ENCODE data around the gene NEURL1. TPM values are rescaled to one million over a fixed set of nuclear protein-coding genes. Genes with fewer than 3 reads are reported as not detected.
"Not testable (repeated sequence)": the region's sequence is repeated elsewhere in the genome, so short reads cannot be mapped to it uniquely, and the experiment has no call there.

NEURL1 gene
- total and polyA plus RNA-seq, 2 donors (not counting 3 experiments of a cell fraction or from before 2014, with no cell fraction given), result 0.06 to 0.22 TPM

DNA sequence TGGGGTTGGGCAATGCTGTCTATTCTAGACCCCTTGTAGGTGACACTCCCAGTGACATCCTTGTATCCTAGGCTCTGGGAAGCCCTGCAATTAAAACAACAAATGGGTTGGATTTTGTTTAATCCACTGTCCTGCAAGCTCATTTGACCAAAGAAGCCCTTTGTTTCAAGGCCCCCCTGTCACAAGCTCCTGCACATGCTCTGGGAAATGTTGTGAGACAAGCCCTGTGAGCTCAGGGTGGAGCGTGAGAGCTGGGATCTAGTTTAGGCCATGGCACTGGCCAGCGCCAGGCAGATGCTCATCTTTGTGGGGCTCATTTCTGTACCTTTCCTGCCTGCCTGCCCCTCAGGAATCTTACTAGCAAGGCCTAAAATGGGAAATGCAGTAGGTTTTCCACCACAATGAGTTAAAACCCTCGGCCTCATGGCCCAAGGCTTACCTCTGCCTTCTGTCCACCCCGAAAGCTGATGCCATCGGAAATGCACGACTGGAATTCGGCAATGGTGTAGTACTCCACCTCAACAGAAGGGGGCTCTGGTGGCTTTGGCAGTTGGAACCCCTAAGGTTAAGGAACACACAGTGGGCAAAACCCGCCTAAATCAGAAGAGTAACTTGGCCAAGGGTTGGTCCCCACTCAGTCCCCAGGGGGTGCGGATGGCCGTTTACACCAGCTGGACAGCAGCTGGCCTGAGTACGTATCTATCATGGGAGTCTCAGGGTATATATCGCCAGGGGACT is 112.0 kb downstream of the NEURL1 start:
- H3K27me3 ChIP-seq (ENCODE audit: control insufficient read depth in 2 of 2, insufficient read depth in 2 of 2, low read length in 2 of 2), result no peaks in the 10 kb centered on the region
- no peak overlapping the region for H3K4me3 ChIP-seq (replicated peaks in 1 of 3; ENCODE audit: insufficient read depth in 1 of 3, low read depth in 1 of 3, low read length in 3 of 3)
- H3K79me2 ChIP-seq (ENCODE audit: control insufficient read depth, insufficient read depth, low read length), result no peaks in the 10 kb centered on the region
- no peaks in the 10 kb centered on the region for H3K4me1 ChIP-seq (ENCODE audit: control insufficient read depth, extremely low read depth, insufficient read depth, low read length)
- BruUV-seq (replicated peaks), result no TSS peak
- no peak overlapping the region for H3K27ac ChIP-seq (ENCODE audit: insufficient read depth, low read depth, low read length)
- no peaks in the 10 kb centered on the region for H4K20me1 ChIP-seq (replicated peaks; ENCODE audit: control insufficient read depth, extremely low read depth, insufficient read depth, low read length)
- POLR2A ChIA-PET, result no interaction called here
- TF ChIP-seq, protein P1, sequence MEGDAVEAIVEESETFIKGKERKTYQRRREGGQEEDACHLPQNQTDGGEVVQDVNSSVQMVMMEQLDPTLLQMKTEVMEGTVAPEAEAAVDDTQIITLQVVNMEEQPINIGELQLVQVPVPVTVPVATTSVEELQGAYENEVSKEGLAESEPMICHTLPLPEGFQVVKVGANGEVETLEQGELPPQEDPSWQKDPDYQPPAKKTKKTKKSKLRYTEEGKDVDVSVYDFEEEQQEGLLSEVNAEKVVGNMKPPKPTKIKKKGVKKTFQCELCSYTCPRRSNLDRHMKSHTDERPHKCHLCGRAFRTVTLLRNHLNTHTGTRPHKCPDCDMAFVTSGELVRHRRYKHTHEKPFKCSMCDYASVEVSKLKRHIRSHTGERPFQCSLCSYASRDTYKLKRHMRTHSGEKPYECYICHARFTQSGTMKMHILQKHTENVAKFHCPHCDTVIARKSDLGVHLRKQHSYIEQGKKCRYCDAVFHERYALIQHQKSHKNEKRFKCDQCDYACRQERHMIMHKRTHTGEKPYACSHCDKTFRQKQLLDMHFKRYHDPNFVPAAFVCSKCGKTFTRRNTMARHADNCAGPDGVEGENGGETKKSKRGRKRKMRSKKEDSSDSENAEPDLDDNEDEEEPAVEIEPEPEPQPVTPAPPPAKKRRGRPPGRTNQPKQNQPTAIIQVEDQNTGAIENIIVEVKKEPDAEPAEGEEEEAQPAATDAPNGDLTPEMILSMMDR (IDR thresholded peaks at IDR 0.05; ENCODE audit: extremely low read depth in 1 of 2, insufficient read depth in 1 of 2, low read depth in 1 of 2, low read length in 2 of 2), result peak; percentile 63 to 71
- TF ChIP-seq, protein P2, sequence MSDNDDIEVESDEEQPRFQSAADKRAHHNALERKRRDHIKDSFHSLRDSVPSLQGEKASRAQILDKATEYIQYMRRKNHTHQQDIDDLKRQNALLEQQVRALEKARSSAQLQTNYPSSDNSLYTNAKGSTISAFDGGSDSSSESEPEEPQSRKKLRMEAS (IDR thresholded peaks at IDR 0.05; ENCODE audit: insufficient read depth, insufficient read length), result no peak
- intact Hi-C loops (cut with micrococcal nuclease), result loop anchor here (1.0 kb wide), 1 partner anchor 81 kb away; no protein-coding TSS in a partner anchor
- CTCF ChIA-PET, result interaction anchor here (0.9 to 4.9 kb wide), 19 partner anchors 9 to 128 kb away, joined by 3 to 99 read pairs (median 4); partner anchors contain the start of gene NEURL1
- H2AFZ ChIP-seq (ENCODE audit: low read depth, low read length), result no peak overlapping the region
- dilution Hi-C loops (cut with MboI; ENCODE audit: extremely low pct_ligation_motif_present, low sequenced_read_pairs), result no loop called here
- FAIRE-seq (no peak), DNase-seq (ENCODE audit: low read depth, low spot score) (peak; percentile 28)
- H3K9me3 ChIP-seq (replicated peaks; ENCODE audit: control insufficient read depth, insufficient read depth, low read length), result no peaks in the 10 kb centered on the region
- H3K9ac ChIP-seq (replicated peaks; ENCODE audit: extremely low read depth, insufficient read depth, low read length), result no peak overlapping the region
- no peaks in the 10 kb centered on the region for H3K9me1 ChIP-seq (replicated peaks; ENCODE audit: control insufficient read depth, extremely low read depth, insufficient read depth, low read length)
- peaks cover 0 to 2% of the 10 kb centered on the region in 2 experiments for H3K36me3 ChIP-seq (ENCODE audit: control insufficient read depth in 2 of 2, extremely low read depth in 1 of 2, insufficient read depth in 2 of 2, low read length in 2 of 2)
- H3K4me2 ChIP-seq (ENCODE audit: insufficient read depth, low read length), result no peak overlapping the region

DNA sequence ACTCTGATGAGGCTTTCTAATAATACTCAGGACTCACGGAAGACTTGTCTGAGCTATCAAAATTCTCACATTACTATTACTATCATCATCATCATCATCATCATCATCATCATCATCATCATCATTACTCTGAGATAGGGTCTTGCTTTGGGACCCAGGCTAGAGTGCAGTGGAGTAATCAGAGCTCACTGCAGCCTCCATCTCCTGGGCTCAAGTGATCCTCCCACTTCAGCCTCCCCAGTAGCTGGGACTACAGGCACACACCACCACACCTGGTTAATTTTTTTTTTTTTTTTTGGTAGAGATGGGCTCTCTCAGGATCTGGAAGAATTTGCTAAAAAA is 112.6 kb downstream of the NEURL1 start:
- H4K20me1 ChIP-seq (replicated peaks; ENCODE audit: control insufficient read depth, extremely low read depth, insufficient read depth, low read length); FAIRE-seq; intact Hi-C loops (cut with micrococcal nuclease); BruUV-seq (replicated peaks); H3K9me3 ChIP-seq (replicated peaks; ENCODE audit: control insufficient read depth, insufficient read depth, low read length); H3K4me1 ChIP-seq (ENCODE audit: control insufficient read depth, extremely low read depth, insufficient read depth, low read length); H3K27ac ChIP-seq (ENCODE audit: insufficient read depth, low read depth, low read length); H2AFZ ChIP-seq (ENCODE audit: low read depth, low read length); POLR2A ChIA-PET; H3K4me2 ChIP-seq (ENCODE audit: insufficient read depth, low read length); H3K9ac ChIP-seq (replicated peaks; ENCODE audit: extremely low read depth, insufficient read depth, low read length); H3K36me3 ChIP-seq (ENCODE audit: control insufficient read depth in 2 of 2, extremely low read depth in 1 of 2, insufficient read depth in 2 of 2, low read length in 2 of 2); DNase-seq (ENCODE audit: low read depth, low spot score); H3K79me2 ChIP-seq (ENCODE audit: control insufficient read depth, insufficient read depth, low read length); dilution Hi-C loops (cut with MboI; ENCODE audit: extremely low pct_ligation_motif_present, low sequenced_read_pairs); H3K4me3 ChIP-seq (replicated peaks in 1 of 3; ENCODE audit: insufficient read depth in 1 of 3, low read depth in 1 of 3, low read length in 3 of 3); H3K9me1 ChIP-seq (replicated peaks; ENCODE audit: control insufficient read depth, extremely low read depth, insufficient read depth, low read length); H3K27me3 ChIP-seq (ENCODE audit: control insufficient read depth in 2 of 2, insufficient read depth in 2 of 2, low read length in 2 of 2): not testable (repeated sequence)
- CTCF ChIA-PET, result interaction anchor here (0.9 to 4.9 kb wide), 11 partner anchors 9 to 127 kb away, joined by 3 to 99 read pairs (median 5); no protein-coding TSS in a partner anchor

DNA sequence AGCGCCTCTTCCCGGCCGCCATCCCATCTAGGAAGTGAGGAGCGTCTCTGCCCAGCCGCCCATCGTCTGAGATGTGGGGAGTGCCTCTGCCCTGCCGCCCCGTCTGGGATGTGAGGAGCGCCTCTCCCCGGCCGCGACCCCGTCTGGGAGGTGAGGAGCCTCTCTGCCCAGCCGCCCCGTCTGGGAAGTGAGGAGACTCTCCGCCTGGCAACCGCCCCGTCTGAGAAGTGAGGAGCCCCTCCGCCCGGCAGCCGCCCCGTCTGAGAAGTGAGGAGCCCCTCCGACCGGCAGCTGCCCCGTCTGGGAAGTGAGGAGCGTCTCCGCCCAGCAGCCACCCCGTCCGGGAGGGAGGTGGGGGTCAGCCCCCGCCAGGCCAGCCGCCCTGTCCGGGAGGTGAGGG is 113.5 kb downstream of the NEURL1 start:
- H3K4me3 ChIP-seq (replicated peaks in 1 of 3; ENCODE audit: insufficient read depth in 1 of 3, low read depth in 1 of 3, low read length in 3 of 3); FAIRE-seq; H3K4me1 ChIP-seq (ENCODE audit: control insufficient read depth, extremely low read depth, insufficient read depth, low read length); H3K79me2 ChIP-seq (ENCODE audit: control insufficient read depth, insufficient read depth, low read length); POLR2A ChIA-PET; H3K27ac ChIP-seq (ENCODE audit: insufficient read depth, low read depth, low read length); intact Hi-C loops (cut with micrococcal nuclease); BruUV-seq (replicated peaks); H3K27me3 ChIP-seq (ENCODE audit: control insufficient read depth in 2 of 2, insufficient read depth in 2 of 2, low read length in 2 of 2); H3K9me3 ChIP-seq (replicated peaks; ENCODE audit: control insufficient read depth, insufficient read depth, low read length); H3K9ac ChIP-seq (replicated peaks; ENCODE audit: extremely low read depth, insufficient read depth, low read length); H3K4me2 ChIP-seq (ENCODE audit: insufficient read depth, low read length); DNase-seq (ENCODE audit: low read depth, low spot score); CTCF ChIA-PET; H3K9me1 ChIP-seq (replicated peaks; ENCODE audit: control insufficient read depth, extremely low read depth, insufficient read depth, low read length); H2AFZ ChIP-seq (ENCODE audit: low read depth, low read length); H3K36me3 ChIP-seq (ENCODE audit: control insufficient read depth in 2 of 2, extremely low read depth in 1 of 2, insufficient read depth in 2 of 2, low read length in 2 of 2); H4K20me1 ChIP-seq (replicated peaks; ENCODE audit: control insufficient read depth, extremely low read depth, insufficient read depth, low read length); dilution Hi-C loops (cut with MboI; ENCODE audit: extremely low pct_ligation_motif_present, low sequenced_read_pairs): not testable (repeated sequence)

Measured in endothelial cell of umbilical vein (primary cell).